ENCODE data around the gene SLCO1B3.

DNA sequence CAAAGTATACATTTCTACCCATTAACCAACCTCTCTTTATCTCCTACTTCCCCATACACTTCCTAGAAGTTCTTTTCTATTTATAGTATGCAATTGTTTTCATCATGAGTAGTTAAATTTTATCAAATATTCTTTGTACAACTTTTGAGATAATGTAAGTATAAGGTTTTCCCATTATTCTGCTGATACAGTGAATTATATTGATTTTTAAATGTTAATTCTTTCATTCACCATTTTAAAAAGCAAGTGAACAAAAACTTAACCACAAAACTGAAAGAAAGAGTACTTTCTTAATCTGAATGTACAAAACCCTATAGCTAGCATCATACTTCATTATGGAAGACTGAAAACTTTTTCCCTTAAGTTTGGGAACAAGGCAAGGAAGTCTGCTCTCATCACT is 9.5 kb upstream of the SLCO1B3 start:
- TF ChIP-seq, protein P1, sequence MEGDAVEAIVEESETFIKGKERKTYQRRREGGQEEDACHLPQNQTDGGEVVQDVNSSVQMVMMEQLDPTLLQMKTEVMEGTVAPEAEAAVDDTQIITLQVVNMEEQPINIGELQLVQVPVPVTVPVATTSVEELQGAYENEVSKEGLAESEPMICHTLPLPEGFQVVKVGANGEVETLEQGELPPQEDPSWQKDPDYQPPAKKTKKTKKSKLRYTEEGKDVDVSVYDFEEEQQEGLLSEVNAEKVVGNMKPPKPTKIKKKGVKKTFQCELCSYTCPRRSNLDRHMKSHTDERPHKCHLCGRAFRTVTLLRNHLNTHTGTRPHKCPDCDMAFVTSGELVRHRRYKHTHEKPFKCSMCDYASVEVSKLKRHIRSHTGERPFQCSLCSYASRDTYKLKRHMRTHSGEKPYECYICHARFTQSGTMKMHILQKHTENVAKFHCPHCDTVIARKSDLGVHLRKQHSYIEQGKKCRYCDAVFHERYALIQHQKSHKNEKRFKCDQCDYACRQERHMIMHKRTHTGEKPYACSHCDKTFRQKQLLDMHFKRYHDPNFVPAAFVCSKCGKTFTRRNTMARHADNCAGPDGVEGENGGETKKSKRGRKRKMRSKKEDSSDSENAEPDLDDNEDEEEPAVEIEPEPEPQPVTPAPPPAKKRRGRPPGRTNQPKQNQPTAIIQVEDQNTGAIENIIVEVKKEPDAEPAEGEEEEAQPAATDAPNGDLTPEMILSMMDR (IDR thresholded peaks at IDR 0.05; ENCODE audit: low read depth, low read length, poor library complexity, severe bottlenecking) = no peak
- TF ChIP-seq EZH2phosphoT487 (IDR thresholded peaks at IDR 0.05; ENCODE audit: borderline replicate concordance, low read length) = no peak
